Sigmoid colon (tissue), 7 donors: ENCODE data around the gene ZBTB1. TPM values are rescaled to one million over a fixed set of nuclear protein-coding genes. Genes with fewer than 3 reads are reported as not detected.

Experiments
- DNase-seq: peaks from one replicate; pipeline ENCODE4 v3.0.0-alpha.2; 2019
- H3K27ac ChIP-seq, 4 donors: fragments of 200-600 bp; sonication (generic); one replicate each; pipeline ENCODE4 v1.5.1; 2016 to 2019; ENCODE audit warnings: mild to moderate bottlenecking in 1 of 4
- H3K27me3 ChIP-seq, 3 donors: fragments of 200-600 bp; sonication (generic); one replicate each; pipeline ENCODE4 v1.5.1; 2019; ENCODE audit warnings: mild to moderate bottlenecking in 1 of 3
- H3K36me3 ChIP-seq, 4 donors: fragments of 200-600 bp; sonication (generic); one replicate each; pipeline ENCODE4 v1.5.1; 2016 to 2019
- H3K4me1 ChIP-seq, 4 donors: fragments of 200-600 bp; sonication (generic); one replicate each; pipeline ENCODE4 v1.5.1; 2017 to 2019
- H3K4me3 ChIP-seq, 4 donors: fragments of 200-600 bp; sonication (generic); one replicate each; pipeline ENCODE4 v1.5.1; 2017 to 2019; ENCODE audit warnings: mild to moderate bottlenecking in 2 of 4, moderate library complexity in 1 of 4
- H3K9me3 ChIP-seq, 4 donors: fragments of 200-600 bp in 3 of 4; sonication (generic) in 3 of 4; one replicate each; pipeline versions ENCODE4 v1.5.1 to v1.6.1; 2013 to 2019
- EP300 ChIP-seq, 4 donors: sonication (generic); formaldehyde crosslinking; IDR thresholded peaks; one replicate each; pipeline ENCODE4 v1.6.1; 2017; ENCODE audit warnings: antibody characterized with exemption in 4 of 4
- POLR2A ChIP-seq, 2 donors: fragments of 450-650 bp; IDR thresholded peaks; one replicate each; pipeline ENCODE4 v1.6.1; 2016; ENCODE audit warnings: antibody characterized with exemption in 2 of 2, mild to moderate bottlenecking in 2 of 2, moderate library complexity in 2 of 2
- POLR2AphosphoS5 ChIP-seq, 4 donors: sonication (generic); formaldehyde crosslinking; IDR thresholded peaks; one replicate each; pipeline ENCODE4 v1.6.1; 2017; ENCODE audit warnings: antibody characterized with exemption in 4 of 4
- WGBS, 2 donors: extraction: QIAGEN DNeasy Blood & Tissue Kit; methylation state at CpG; one replicate each; pipeline ENCODE4 v1.1.7; 2013; 5-methylcytosine and 5-hydroxymethylcytosine counted together
- intact Hi-C: fragments of 100-400 bp; cut with DNase I; formaldehyde crosslinking; loops from one replicate; pipeline ENCODE4 v1.15.1; 2023
- polyA plus RNA-seq, 3 donors: library from polyadenylated mRNA; stranded (reverse); fragments of 200-250 nt; gene quantifications; one replicate each; pipeline ENCODE4 v1.2.3, GENCODE V29; 2013
- total RNA-seq, 4 donors: library from RNA; depleted of rRNA; stranded (reverse); fragments of >200 nt; gene quantifications; one replicate each; pipeline ENCODE4 v1.1.0, GENCODE V29; 2016
- TF ChIP-seq, protein P1 (sequence below), 4 experiments: fragments of 450-650 bp in 3 of 4; fragments of 200-600 bp in 1 of 4; IDR thresholded peaks; one replicate each; pipeline ENCODE4 v1.5.1; 2016 to 2019; ENCODE audit warnings: antibody characterized with exemption in 4 of 4, mild to moderate bottlenecking in 3 of 4, moderate library complexity in 2 of 4
- donor health status: healthy with polysubstance abuse.
- donor health status: Bipolar disorder and iron deficiency.
- donor health status: healthy.

The ZBTB1 gene
- total and polyA plus RNA-seq, 7 donors: 6.0 to 52.9 (median 37.2) TPM

DNA sequence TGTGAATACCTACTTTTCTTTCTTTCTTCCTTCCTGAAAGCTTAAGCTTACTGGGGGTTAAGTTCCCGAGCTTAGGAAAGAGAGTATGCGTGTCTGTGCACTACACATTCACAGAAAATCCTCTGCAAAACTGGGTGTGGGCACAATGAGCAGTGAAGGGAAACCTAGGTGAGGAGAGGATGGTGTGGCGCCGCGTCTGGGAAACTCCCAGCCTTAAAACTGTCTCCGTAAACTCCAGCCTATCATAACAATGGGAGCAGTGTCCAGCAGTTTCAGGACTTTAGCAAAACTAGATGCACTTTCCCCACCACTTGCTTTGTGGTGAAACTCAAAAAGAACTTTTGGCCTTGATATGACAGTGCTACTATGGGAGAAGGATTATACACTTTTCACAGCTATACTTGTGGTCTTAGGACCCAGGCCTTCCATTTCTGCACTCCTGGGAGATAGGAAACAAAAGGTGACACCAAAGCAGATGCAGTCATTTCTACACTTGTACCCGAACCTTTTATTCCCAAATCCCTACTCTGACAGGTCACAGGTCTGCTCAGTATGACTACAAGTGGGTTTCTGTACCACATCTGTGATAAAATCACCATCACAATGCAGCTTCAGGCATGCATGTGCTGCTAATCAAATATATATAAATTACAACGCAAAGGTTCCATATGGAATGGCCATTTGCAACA lies 28.8 kb upstream of the ZBTB1 start:
- 41 to 77% methylated on average over 8 of the region's 8 CpGs for WGBS, 2 donors
- DNase-seq: no peak
- intact Hi-C loops: no loop called here
- Histone ChIP-seq H3K4me3 (no peak overlapping the region), H3K27me3 (no peaks in the 10 kb centered on the region), H3K27ac (no peak overlapping the region), H3K9me3 (no peaks in the 10 kb centered on the region), H3K36me3 (no peaks in the 10 kb centered on the region), H3K4me1 (no peaks in the 10 kb centered on the region)
- TF ChIP-seq EP300 (IDR thresholded peaks at IDR 0.05): no peak
- TF ChIP-seq POLR2AphosphoS5 (IDR thresholded peaks at IDR 0.05): no peak
- TF ChIP-seq, protein P1, sequence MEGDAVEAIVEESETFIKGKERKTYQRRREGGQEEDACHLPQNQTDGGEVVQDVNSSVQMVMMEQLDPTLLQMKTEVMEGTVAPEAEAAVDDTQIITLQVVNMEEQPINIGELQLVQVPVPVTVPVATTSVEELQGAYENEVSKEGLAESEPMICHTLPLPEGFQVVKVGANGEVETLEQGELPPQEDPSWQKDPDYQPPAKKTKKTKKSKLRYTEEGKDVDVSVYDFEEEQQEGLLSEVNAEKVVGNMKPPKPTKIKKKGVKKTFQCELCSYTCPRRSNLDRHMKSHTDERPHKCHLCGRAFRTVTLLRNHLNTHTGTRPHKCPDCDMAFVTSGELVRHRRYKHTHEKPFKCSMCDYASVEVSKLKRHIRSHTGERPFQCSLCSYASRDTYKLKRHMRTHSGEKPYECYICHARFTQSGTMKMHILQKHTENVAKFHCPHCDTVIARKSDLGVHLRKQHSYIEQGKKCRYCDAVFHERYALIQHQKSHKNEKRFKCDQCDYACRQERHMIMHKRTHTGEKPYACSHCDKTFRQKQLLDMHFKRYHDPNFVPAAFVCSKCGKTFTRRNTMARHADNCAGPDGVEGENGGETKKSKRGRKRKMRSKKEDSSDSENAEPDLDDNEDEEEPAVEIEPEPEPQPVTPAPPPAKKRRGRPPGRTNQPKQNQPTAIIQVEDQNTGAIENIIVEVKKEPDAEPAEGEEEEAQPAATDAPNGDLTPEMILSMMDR (IDR thresholded peaks at IDR 0.05): no peak
- no peak for TF ChIP-seq POLR2A (IDR thresholded peaks at IDR 0.05)

GRCh38 chr14:64476438-64476837 lies 28.1 kb upstream of the ZBTB1 start:
- no peaks in the 10 kb centered on the region for H3K36me3 ChIP-seq
- H3K4me3 ChIP-seq: no peak overlapping the region
- intact Hi-C loops: no loop called here
- TF ChIP-seq, protein P1 (IDR thresholded peaks at IDR 0.05): no peak
- no peak for TF ChIP-seq POLR2AphosphoS5 (IDR thresholded peaks at IDR 0.05)
- no peak for TF ChIP-seq POLR2A (IDR thresholded peaks at IDR 0.05)
- TF ChIP-seq EP300 (IDR thresholded peaks at IDR 0.05): no peak
- WGBS, 2 donors: 93 to 95% methylated on average over 8 of the region's 8 CpGs
- no peaks in the 10 kb centered on the region for H3K27me3 ChIP-seq
- H3K27ac ChIP-seq: no peak overlapping the region
- H3K4me1 ChIP-seq: no peaks in the 10 kb centered on the region
- DNase-seq: no peak
- H3K9me3 ChIP-seq: no peaks in the 10 kb centered on the region

DNA sequence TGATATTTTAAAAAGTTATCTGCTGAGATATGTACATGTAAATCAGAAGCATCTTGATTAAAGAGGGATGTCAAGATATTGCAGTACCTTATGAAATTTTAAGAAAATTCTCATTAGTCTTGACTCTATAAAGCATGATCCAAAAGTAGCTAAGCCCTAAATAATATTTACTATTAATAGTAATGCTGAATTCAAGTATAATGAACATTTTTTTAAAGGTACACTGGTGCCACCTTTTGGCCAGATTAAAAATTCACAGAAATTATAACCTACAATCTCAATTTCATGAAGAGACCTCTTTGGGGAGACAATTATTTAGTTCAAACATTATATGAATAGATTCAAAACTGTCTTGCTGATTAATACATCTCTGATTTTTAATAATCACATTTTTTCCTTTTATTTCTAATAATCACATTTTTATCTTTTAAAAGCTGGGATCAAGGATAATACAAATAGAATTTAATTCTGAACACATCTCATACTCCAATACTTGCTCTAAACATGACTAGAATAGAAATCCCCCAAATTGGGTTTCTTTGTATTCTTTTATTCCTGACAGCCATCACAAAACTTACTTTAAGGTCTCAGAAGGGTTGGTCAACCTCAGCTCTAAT lies 25.8 kb upstream of the ZBTB1 start:
- TF ChIP-seq POLR2AphosphoS5 (IDR thresholded peaks at IDR 0.05) (no peak), POLR2A (IDR thresholded peaks at IDR 0.05) (no peak), EP300 (IDR thresholded peaks at IDR 0.05) (no peak)
- TF ChIP-seq, protein P1 (IDR thresholded peaks at IDR 0.05): peak in 1 of 4 experiments; percentile 41
- intact Hi-C loops: no loop called here
- Histone ChIP-seq H3K4me3 (no peak overlapping the region), H3K4me1 (no peaks in the 10 kb centered on the region), H3K9me3 (no peaks in the 10 kb centered on the region), H3K27me3 (no peaks in the 10 kb centered on the region), H3K27ac (no peak overlapping the region), H3K36me3 (no peaks in the 10 kb centered on the region)
- DNase-seq: no peak

DNA sequence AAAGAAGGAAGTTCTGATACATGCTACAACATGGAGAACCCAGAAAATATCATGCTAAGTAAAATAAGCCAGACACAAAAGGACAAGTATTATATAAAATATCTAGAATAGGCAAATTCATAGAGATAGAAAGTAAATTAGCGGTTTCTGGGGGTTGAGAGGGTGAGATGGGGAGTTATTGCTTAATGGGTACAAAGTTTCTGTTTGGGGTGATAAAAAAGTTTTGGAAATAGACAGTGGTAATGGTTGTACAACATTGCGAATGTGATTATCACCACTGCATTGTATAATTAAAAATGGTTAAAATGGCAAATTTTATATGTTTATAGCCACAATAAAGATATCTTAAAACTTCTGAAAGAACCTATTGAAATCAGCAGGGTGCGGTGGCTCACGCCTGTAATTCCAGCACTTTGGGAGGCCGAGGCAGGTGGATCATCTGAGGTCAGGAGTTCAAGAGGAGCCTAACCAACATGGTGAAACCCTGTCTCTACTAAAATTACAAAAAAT lies 15.9 kb upstream of the ZBTB1 start:
- H3K27ac ChIP-seq: no peak overlapping the region
- no peaks in the 10 kb centered on the region for H3K4me1 ChIP-seq
- H3K27me3 ChIP-seq: no peaks in the 10 kb centered on the region
- H3K36me3 ChIP-seq: peaks cover 6 to 68% (median 15%) of the 10 kb centered on the region in 4 donors
- DNase-seq: no peak
- intact Hi-C loops: loop anchor here (5.0 kb wide), 1 partner anchor 146 kb away; no protein-coding TSS in a partner anchor
- H3K9me3 ChIP-seq: no peaks in the 10 kb centered on the region
- H3K4me3 ChIP-seq: no peak overlapping the region
- TF ChIP-seq, protein P1 (IDR thresholded peaks at IDR 0.05): no peak
- TF ChIP-seq EP300 (IDR thresholded peaks at IDR 0.05) (no peak), POLR2A (IDR thresholded peaks at IDR 0.05) (no peak), POLR2AphosphoS5 (IDR thresholded peaks at IDR 0.05) (no peak)
- 15 to 72% methylated on average over 5 of the region's 5 CpGs for WGBS, 2 donors
